GM21717 (cell line): ENCODE measurements around the gene FMOD.
"Not testable (repeated sequence)": the region's sequence is repeated elsewhere in the genome, so short reads cannot be mapped to it uniquely, and the experiment has no call there.

Experiments
- ATAC-seq: cut with Tn5 transposase; IDR thresholded peaks from one replicate; pipeline ENCODE4 v1.9.1; 2021; ENCODE audit warnings: mild to moderate bottlenecking, moderate library complexity; ENCODE audit not compliant: unreplicated experiment

The FMOD gene

GRCh38 chr1:203306965-203307541 lies 43.9 kb downstream of the FMOD start:
- ATAC-seq: no peak

- no peak for ATAC-seq
Measured at GRCh38 chr1:203306089-203306964, 44.6 kb downstream of the FMOD start.

GRCh38 chr1:203305809-203306088 lies 45.2 kb downstream of the FMOD start:
- ATAC-seq: peak; percentile 7

DNA sequence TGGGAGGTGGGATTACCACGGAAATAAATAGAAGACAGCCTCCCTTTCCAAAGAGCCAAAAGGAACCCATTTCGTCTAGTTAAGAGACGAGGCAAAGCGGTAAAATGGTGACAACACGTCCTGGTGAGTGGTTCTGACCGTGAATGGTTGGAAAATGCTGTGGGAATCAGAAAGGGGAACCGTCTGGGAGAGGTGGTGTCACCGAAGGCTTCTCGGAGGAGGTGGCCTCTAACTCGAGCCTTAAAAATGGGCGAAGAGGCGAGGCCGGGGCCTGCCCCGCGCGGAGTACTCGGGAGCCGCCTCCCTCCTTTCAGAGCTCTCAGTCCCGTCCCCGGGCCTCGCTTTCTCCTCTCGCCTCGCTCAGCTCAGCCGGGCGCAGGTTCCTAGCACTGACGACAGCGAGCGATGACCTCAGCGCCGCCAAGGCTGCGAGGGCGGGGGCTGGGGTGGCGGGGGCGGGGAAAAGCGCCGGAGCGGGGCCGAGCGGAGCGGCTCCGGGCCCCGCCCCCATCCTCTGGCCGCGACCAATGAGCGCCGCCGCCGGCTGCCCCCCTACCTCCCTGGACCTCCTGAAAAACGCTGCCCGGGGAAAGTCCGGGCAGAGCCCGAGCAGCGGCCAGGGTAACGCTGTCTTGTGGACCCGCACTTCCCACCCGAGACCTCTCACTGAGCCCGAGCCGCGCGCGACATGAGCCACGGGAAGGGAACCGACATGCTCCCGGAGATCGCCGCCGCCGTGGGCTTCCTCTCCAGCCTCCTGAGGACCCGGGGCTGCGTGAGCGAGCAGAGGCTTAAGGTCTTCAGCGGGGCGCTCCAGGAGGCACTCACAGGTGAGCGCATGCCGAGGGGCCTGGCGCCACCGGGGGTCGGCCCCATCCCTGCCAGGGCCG lies 45.8 kb downstream of the FMOD start, which contains the start of gene BTG2:
TSS of gene BTG2 (plus strand) at position 601 of the 890 bp plus-strand sequence. CDS start at position 689, 88 bp downstream.
- ATAC-seq: peak; percentile 68

- ATAC-seq: no peak
Measured at GRCh38 chr1:203304391-203304918, 46.5 kb downstream of the FMOD start.

- no peak for ATAC-seq
Measured at GRCh38 chr1:203302894-203303293, 48.0 kb downstream of the FMOD start.

DNA sequence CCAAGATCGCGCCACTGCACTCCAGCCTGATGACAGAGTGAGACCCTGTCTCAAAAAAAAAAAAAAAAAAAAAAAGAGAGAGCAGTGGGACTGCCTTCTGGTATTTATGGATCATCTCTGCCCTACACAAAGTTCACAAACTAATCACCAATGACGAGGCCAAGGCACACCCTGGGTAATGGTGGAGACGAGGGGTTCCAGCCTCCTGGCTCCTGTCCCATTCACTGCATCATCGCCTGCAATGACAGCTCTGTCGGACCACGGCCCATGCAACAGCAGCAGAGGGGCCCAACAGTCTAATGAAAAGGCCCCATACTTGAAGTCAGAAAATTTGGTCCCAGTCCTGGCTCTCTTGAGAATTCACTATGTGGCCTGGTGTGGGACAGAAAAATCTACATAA lies 48.5 kb downstream of the FMOD start:
- ATAC-seq: no peak

- ATAC-seq: no peak
Measured at GRCh38 chr1:203301331-203301668, 49.6 kb downstream of the FMOD start.

DNA sequence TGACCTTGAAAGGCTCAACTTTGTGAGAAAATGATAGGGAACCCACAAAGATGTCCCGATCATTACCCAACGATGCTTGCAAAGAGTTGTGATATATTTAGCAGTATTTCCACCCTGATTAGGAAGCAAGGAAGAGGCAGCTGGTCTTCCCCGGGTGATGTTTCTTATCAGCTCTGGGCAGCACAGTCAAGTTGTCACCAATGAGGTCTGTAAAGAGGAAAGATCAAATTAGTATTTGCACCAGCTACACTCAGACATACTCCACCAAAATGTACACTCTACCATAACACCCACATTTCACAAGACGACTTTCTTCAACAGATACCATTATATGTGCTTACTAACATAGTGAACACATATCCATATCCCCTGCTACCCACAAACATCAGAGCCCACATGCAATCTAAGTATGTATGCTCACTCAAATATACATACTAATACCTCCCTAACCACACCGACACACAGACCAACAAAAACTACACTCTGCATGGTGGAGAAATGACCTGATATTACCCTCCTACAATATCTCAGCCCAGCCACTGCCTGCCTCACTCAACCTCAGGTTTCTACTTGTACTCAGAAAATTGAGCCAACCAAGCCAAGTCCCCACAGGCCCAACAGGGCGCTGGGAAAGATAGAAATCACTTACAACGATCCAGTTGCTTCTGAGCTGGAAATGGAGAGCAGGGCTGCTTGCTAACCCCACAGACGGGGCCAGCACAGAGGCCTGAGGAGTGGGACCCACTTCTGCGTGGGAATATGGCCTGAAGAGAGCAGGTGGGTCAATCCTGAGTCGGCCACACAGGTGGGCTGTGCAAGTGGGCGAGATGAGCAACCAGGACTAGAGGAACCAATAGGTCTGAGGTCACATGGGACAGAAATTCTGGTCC lies 50.2 kb downstream of the FMOD start:
- no peak for ATAC-seq

- not testable (repeated sequence) for ATAC-seq
Measured at GRCh38 chr1:203299719-203300429, 51.0 kb downstream of the FMOD start.

- peak; percentile 45 for ATAC-seq
Measured at GRCh38 chr1:203299169-203299568, 51.8 kb downstream of the FMOD start.

DNA sequence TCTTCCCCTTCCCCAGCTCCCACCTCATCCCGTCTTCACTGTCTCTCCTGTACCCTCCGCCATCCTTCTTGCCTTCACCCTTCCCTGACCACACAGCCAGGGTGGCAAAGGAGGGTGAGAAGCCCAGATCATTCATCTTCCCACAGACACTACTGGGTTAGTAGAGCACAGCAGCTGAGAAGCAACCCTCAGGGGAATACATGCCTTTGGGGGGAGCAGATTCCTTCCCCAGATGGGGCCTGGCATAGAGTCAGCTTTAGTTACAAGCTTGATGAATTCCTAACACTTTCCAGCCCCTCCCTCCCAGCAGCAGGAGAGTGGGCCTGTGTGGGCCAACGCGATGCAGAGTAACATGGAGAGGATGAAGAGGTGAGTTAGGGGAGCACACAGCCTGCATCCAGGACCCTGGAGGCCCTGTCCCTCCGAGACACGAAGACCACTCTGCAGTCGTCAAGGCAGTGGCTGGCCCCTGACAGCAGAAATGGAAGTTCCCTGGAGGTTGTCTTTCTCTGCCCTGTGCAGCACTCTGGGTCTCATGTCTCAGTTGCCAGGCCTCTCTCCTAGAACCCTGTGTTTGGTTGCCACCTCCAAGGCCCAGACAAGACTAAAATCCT lies 54.4 kb downstream of the FMOD start:
- no peak for ATAC-seq

GRCh38 chr1:203295796-203296195 lies 55.1 kb downstream of the FMOD start:
- ATAC-seq: no peak

GRCh38 chr1:203291201-203292096 lies 59.5 kb downstream of the FMOD start:
- ATAC-seq: no peak
